ENCODE results near the gene POLR1A. TPM values are rescaled to one million over a fixed set of nuclear protein-coding genes. Genes with fewer than 3 reads are reported as not detected.
A peak's percentile ranks its signal among the peaks of the same experiment; 100 is the strongest.

The POLR1A gene
- total RNA-seq, 1 donor from 2014 or later: 61.6 TPM

DNA sequence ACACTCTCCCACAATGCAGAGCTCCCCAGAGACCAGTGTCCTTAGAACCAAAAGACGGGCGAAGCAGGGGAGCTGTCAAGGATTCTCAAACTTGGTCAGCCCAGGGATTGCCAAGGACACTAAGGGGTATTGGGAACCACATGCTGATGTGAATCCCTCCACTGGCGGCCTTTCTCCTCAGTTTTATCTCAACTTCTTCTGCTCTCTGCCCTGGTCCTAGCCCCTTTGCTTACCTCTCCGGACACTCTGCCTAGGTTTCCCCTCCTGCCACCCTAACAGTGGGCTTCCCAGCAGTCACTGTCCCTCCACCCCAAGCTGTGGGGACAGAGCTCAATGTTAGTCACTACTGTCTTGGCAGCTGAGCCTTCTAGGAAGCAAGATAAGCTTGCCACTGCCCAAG lies 61.1 kb downstream of the POLR1A start:
- H3K36me3 Mint-ChIP-seq: peaks cover 47% of the 10 kb centered on the region
- H3K4me1 Mint-ChIP-seq: no peaks in the 10 kb centered on the region
- H3K27ac Mint-ChIP-seq: no peak overlapping the region
- H3K9me3 Mint-ChIP-seq: no peaks in the 10 kb centered on the region
- no peaks in the 10 kb centered on the region for H3K27me3 Mint-ChIP-seq (ENCODE audit: low read depth)
- peak in 1 of 2 experiments; percentile 19 for DNase-seq (ENCODE audit: low spot score in 2 of 2, unreplicated experiment in 2 of 2)
- H3K4me3 Mint-ChIP-seq: no peak overlapping the region
- TF ChIP-seq, protein P1, sequence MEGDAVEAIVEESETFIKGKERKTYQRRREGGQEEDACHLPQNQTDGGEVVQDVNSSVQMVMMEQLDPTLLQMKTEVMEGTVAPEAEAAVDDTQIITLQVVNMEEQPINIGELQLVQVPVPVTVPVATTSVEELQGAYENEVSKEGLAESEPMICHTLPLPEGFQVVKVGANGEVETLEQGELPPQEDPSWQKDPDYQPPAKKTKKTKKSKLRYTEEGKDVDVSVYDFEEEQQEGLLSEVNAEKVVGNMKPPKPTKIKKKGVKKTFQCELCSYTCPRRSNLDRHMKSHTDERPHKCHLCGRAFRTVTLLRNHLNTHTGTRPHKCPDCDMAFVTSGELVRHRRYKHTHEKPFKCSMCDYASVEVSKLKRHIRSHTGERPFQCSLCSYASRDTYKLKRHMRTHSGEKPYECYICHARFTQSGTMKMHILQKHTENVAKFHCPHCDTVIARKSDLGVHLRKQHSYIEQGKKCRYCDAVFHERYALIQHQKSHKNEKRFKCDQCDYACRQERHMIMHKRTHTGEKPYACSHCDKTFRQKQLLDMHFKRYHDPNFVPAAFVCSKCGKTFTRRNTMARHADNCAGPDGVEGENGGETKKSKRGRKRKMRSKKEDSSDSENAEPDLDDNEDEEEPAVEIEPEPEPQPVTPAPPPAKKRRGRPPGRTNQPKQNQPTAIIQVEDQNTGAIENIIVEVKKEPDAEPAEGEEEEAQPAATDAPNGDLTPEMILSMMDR (IDR thresholded peaks at IDR 0.05; ENCODE audit: unreplicated experiment): no peak

DNA sequence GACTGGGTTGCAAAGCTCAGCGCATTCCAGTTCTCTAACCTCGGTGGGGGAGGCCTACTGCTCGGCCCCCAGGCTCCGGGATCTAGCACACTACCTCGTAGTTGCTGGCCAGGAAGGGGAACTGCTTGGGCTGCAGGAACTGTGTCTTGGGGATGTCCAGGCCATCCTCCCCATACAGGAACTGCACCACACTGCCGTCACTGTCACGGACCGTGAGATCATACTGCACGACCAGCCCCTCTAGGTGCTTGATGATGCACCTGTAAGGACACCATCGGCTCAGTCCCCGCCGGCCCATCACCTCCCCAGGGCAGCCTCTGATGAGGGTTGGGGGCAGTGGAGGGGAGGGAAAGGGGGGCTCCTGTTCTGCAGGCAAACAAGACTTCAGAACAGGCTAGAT lies 61.6 kb downstream of the POLR1A start:
- no peaks in the 10 kb centered on the region for H3K9me3 Mint-ChIP-seq
- peak in 1 of 2 experiments; percentile 32 for DNase-seq (ENCODE audit: low spot score in 2 of 2, unreplicated experiment in 2 of 2)
- no peaks in the 10 kb centered on the region for H3K4me1 Mint-ChIP-seq
- no peak overlapping the region for H3K27ac Mint-ChIP-seq
- peaks cover 45% of the 10 kb centered on the region for H3K36me3 Mint-ChIP-seq
- no peak overlapping the region for H3K4me3 Mint-ChIP-seq
- TF ChIP-seq, protein P1 (IDR thresholded peaks at IDR 0.05; ENCODE audit: unreplicated experiment): no peak
- H3K27me3 Mint-ChIP-seq (ENCODE audit: low read depth): no peaks in the 10 kb centered on the region

DNA sequence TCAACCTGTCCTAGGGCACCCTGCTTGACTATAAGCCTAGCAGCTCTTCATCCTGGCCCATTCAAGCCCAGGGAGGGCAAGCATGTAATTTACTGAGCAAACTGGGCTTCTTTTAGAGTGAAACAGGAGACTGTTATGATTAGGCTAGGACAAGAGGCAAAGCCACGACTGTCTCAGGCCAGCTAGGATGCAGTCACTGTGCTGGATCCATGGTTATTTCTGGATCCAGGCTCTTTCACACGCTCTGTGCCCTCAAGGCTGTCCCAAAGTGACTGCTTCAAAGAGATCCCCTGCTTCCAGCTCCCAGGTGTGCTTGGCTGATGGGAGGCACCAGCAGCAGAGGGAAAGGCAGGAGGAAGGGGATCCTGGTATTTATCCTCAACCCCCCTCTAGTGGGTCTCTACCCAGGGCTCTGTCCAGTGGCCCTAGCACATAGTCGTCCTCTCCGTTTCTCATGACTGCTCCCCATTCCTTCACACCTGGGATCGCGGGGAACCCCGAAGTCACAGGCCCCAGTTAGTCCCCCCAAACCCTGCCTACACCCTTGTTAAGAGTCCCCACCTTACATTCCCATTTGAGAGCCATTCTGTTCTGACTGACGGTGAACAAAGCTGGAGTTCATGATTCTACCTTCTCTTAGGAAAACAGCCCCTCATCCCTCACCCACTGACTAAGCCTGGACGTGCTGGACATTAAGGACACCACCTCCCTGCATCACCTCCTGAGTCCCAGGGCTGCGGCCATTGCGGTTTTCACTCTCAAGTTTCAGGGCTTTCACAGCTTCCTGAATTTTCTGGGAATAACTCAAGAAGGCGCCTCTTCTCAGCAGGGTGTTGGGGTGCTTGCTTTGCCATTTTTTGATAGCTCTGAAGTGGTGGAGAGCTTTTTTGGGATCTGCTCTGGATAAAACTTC lies 63.2 kb downstream of the POLR1A start:
- TF ChIP-seq, protein P1 (IDR thresholded peaks at IDR 0.05; ENCODE audit: unreplicated experiment): no peak
- Mint-ChIP-seq H3K27me3 (ENCODE audit: low read depth) (no peaks in the 10 kb centered on the region), H3K36me3 (peaks cover 47% of the 10 kb centered on the region), H3K27ac (no peak overlapping the region), H3K4me1 (peaks cover 1% of the 10 kb centered on the region), H3K9me3 (no peaks in the 10 kb centered on the region), H3K4me3 (no peak overlapping the region)
- DNase-seq (ENCODE audit: low spot score in 2 of 2, unreplicated experiment in 2 of 2): peak in 1 of 2 experiments; percentile 24

DNA sequence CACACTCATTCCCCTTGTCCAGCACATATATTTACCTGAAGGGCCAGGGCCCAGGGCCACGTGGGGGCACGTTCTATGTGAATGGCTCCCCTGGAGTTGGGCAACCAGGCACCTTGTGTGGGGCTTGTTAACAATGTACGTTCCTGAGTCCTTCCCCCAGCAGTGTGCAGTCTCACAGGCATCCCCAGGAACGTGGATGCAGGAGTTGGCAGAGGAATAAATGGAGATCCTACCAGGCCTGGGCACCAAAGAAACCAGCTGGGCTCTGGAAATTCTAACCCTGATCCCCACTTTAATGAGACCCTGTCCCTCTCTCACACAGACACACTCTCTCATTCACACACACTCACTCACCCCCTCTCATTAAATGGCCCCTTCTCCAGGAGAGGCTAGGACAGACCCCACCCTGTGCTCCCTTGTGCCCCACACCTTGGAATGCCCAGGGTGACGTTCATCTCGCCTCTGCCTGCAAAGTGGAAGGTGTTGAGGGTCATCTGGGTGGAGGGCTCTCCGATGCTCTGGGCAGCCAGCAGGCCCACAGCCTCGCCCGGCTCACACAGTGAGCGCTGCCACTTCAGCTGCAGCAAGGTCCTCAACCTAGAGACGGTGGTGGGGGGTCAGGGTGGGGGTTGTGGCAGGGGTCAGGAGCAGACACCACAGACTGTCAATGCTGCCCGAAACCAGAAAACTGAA lies 65.6 kb downstream of the POLR1A start:
- Mint-ChIP-seq H3K4me3 (no peak overlapping the region), H3K27ac (no peak overlapping the region), H3K9me3 (no peaks in the 10 kb centered on the region), H3K36me3 (peaks cover 36% of the 10 kb centered on the region), H3K4me1 (peaks cover 11% of the 10 kb centered on the region), H3K27me3 (ENCODE audit: low read depth) (no peaks in the 10 kb centered on the region)
- no peak for DNase-seq (ENCODE audit: low spot score in 2 of 2, unreplicated experiment in 2 of 2)
- TF ChIP-seq, protein P1 (IDR thresholded peaks at IDR 0.05; ENCODE audit: unreplicated experiment): no peak

DNA sequence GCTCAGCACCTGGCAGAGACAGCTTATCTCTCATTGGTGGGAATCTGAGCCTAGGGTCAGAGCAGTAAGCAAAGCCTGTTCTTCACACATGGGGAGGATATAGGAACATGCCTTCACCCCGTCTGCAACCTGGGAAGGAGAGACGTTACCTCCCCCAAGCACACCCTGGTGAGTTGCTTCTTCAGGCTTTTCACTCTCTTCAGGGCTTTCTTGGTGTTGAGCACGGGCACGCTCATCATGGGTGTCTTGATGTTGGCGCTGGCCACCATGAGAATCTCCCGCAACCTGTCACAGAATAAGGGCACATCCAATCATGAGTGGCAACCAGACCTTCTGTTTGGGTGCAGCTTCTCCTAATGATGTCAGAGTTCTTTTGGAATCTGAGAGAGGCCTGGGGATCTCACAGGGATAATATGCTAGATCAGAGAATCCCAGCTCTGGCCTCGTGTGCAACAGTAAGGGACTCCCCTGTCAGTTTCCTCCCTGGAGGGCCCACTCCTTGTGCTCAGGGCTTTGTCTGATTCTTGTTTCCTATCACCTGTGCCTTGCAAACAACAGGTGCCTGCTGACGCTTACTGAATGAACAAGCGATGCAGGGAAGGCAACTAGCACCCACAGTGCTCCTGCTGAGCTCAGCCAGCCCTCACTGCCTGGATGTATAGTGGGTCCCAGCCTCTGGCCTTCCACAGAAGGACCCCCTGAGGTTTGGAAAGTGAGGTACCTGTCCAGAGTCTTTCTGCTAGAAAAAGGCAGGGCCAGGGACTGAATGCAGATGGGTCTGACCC lies 66.3 kb downstream of the POLR1A start:
- H3K27me3 Mint-ChIP-seq (ENCODE audit: low read depth): no peaks in the 10 kb centered on the region
- H3K9me3 Mint-ChIP-seq: no peaks in the 10 kb centered on the region
- peaks cover 11% of the 10 kb centered on the region for H3K4me1 Mint-ChIP-seq
- H3K36me3 Mint-ChIP-seq: peaks cover 29% of the 10 kb centered on the region
- DNase-seq (ENCODE audit: low spot score in 2 of 2, unreplicated experiment in 2 of 2): no peak
- no peak overlapping the region for H3K4me3 Mint-ChIP-seq
- H3K27ac Mint-ChIP-seq: no peak overlapping the region
- TF ChIP-seq, protein P1 (IDR thresholded peaks at IDR 0.05; ENCODE audit: unreplicated experiment): no peak

All from mesothelial cell of epicardium (in vitro differentiated cells).